BE2C (cell line): ENCODE data around the gene SPC25.

Experiments used
- DNase-seq: peaks from one replicate; pipeline ENCODE4 v3.0.0-alpha.2; 2020
- H3K27me3 ChIP-seq: fragments of 250-450 bp; sonication (Bioruptor Pico); 2 replicates; pipeline ENCODE4 v1.5.1; 2020; ENCODE audit warnings: mild to moderate bottlenecking
- H3K36me3 ChIP-seq: fragments of 250-450 bp; sonication (Bioruptor Pico); 2 replicates; pipeline ENCODE4 v1.5.1; 2020; ENCODE audit warnings: mild to moderate bottlenecking
- H3K4me1 ChIP-seq: fragments of 250-450 bp; sonication (Bioruptor Pico); 2 replicates; pipeline ENCODE4 v1.5.1; 2020
- H3K4me3 ChIP-seq: 2 replicates; pipeline ENCODE4 v1.5.1; 2011; ENCODE audit warnings: low read depth, low read length
- H3K9me3 ChIP-seq: fragments of 250-450 bp; sonication (Bioruptor Pico); 2 replicates; pipeline ENCODE4 v1.5.1; 2020
- TF ChIP-seq, protein P1 (sequence below): IDR thresholded peaks from 2 replicates; pipeline ENCODE4 v1.5.1; 2012; ENCODE audit warnings: mild to moderate bottlenecking, low read depth, low read length

SPC25 gene

GRCh38 chr2:168821577-168821976 lies 68.7 kb downstream of the SPC25 start:
- Histone ChIP-seq H3K36me3 (no peaks in the 10 kb centered on the region), H3K4me1 (no peaks in the 10 kb centered on the region), H3K9me3 (no peaks in the 10 kb centered on the region), H3K27me3 (no peaks in the 10 kb centered on the region), H3K4me3 (no peak overlapping the region)
- TF ChIP-seq, protein P1, sequence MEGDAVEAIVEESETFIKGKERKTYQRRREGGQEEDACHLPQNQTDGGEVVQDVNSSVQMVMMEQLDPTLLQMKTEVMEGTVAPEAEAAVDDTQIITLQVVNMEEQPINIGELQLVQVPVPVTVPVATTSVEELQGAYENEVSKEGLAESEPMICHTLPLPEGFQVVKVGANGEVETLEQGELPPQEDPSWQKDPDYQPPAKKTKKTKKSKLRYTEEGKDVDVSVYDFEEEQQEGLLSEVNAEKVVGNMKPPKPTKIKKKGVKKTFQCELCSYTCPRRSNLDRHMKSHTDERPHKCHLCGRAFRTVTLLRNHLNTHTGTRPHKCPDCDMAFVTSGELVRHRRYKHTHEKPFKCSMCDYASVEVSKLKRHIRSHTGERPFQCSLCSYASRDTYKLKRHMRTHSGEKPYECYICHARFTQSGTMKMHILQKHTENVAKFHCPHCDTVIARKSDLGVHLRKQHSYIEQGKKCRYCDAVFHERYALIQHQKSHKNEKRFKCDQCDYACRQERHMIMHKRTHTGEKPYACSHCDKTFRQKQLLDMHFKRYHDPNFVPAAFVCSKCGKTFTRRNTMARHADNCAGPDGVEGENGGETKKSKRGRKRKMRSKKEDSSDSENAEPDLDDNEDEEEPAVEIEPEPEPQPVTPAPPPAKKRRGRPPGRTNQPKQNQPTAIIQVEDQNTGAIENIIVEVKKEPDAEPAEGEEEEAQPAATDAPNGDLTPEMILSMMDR: no peak
- no peak for DNase-seq
